Stimulated activated CD8-positive, alpha-beta memory T cell treated with anti-CD3 and anti-CD28 coated beads, Interleukin-4, amount 100 ng/mL, for 24 hours (primary cell): ENCODE data around the gene VOPP1.

Experiments
- DNase-seq: peaks from one replicate; pipeline ENCODE4 v3.0.0-alpha.2; 2020; ENCODE audit warnings: low read depth

The VOPP1 gene

GRCh38 chr7:55576753-55577152 lies 4.5 kb upstream of the VOPP1 start:
- DNase-seq = no peak

GRCh38 chr7:55575733-55576132 lies 3.4 kb upstream of the VOPP1 start:
- DNase-seq = no peak

GRCh38 chr7:55575098-55575497 lies 2.8 kb upstream of the VOPP1 start:
- no peak for DNase-seq

GRCh38 chr7:55574051-55574717 lies 1.9 kb upstream of the VOPP1 start:
- no peak for DNase-seq

GRCh38 chr7:55573234-55573900 lies 1.1 kb upstream of the VOPP1 start:
- no peak for DNase-seq

- DNase-seq = peak; percentile 43
These were observed 558 bp downstream of the VOPP1 start for GRCh38 chr7:55571511-55572377.

- DNase-seq = no peak
These were observed 1.4 kb downstream of the VOPP1 start for GRCh38 chr7:55570939-55571338.

GRCh38 chr7:55570218-55570873 lies 2.0 kb downstream of the VOPP1 start:
- DNase-seq = no peak

GRCh38 chr7:55569797-55570196 lies 2.5 kb downstream of the VOPP1 start:
- peak; percentile 51 for DNase-seq

GRCh38 chr7:55569269-55569663 lies 3.0 kb downstream of the VOPP1 start:
- DNase-seq = no peak

GRCh38 chr7:55568613-55569268 lies 3.6 kb downstream of the VOPP1 start:
- DNase-seq = no peak

GRCh38 chr7:55567571-55567970 lies 4.7 kb downstream of the VOPP1 start:
- peak; percentile 15 for DNase-seq

- DNase-seq = no peak
These were observed 6.6 kb downstream of the VOPP1 start for GRCh38 chr7:55565681-55566080.

GRCh38 chr7:55563596-55564325 lies 8.5 kb downstream of the VOPP1 start:
- DNase-seq = no peak

GRCh38 chr7:55561690-55562089 lies 10.6 kb downstream of the VOPP1 start:
- DNase-seq = no peak

- no peak for DNase-seq
These were observed 13.1 kb downstream of the VOPP1 start for GRCh38 chr7:55558962-55559920.

GRCh38 chr7:55557666-55558188 lies 14.6 kb downstream of the VOPP1 start:
- no peak for DNase-seq

- no peak for DNase-seq
These were observed 15.8 kb downstream of the VOPP1 start for GRCh38 chr7:55556492-55556891.

GRCh38 chr7:55556031-55556430 lies 16.3 kb downstream of the VOPP1 start:
- DNase-seq = no peak

GRCh38 chr7:55555160-55555559 lies 17.1 kb downstream of the VOPP1 start:
- DNase-seq = no peak
